GM19328 (cell line): Measurements from ENCODE around the gene HUNK.

Experiments
- ATAC-seq: cut with Tn5 transposase; IDR thresholded peaks from one replicate; pipeline ENCODE4 v1.9.1; 2021; ENCODE audit warnings: mild to moderate bottlenecking, moderate library complexity; ENCODE audit not compliant: unreplicated experiment

The HUNK gene

DNA sequence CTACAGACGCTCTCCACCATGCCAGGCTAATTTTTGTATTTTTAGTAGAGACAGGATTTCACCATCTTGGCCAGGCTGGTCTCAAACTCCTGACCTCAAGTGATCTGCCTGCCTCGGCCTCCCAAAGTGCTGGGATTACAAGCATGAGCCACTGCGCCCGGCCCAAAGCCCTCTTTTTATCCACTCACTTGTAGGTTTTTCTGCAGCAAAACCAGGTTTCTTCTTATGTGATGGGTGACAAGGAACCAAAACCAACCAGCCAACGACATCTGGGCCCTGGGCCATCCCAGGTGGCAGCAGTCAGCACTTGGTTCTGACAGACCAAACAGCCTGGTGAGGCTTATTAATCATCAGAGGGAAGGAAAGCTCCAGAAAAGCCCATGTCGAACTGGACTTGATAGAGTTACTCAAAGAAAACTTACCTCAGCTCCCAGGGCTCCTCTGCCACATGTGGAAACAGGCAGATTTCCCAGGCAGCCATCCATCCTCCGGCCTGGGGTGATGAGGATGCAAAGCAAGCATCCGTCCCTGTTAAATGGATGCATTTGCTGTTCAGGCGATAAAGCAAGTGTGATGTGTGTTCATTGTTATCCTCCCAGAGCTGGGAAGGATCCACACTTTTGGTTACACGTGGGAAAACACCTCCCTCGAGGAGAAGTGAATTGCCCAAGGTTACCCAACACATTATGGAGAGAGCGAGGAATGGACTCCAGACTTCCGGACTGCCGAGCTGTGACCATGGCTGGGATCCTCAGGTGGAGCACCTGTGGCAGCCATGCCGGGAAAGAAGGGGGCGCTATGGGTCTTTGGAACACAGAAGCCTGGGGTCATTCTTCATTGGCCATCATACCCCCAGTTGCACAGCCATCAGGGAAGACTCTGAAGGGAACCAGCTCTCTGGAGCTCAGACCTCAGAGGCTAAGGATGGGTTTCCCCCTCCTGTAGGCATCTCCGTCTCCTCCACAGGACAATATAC, 118.8 kb downstream of the HUNK start:
- no peak for ATAC-seq

DNA sequence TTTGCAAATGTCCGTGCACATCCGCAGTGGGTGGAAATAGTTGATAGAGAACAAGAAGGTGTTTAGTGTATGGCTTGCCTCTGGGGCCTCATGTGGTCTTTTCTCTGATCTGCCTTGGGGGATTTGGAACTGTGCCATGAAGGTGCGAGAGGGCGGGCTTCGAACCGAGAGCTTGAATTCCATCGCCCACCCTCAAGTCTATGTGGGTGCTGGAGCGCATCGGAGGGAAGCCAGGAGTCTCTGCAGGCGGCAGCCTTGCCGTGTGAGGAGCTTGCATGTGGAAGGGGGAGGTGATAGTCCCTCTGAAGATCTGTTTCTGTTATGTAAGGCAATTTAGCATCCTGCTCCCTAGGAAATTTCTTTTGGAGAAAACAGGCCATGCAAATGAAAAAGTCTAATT, 119.6 kb downstream of the HUNK start:
- no peak for ATAC-seq

DNA sequence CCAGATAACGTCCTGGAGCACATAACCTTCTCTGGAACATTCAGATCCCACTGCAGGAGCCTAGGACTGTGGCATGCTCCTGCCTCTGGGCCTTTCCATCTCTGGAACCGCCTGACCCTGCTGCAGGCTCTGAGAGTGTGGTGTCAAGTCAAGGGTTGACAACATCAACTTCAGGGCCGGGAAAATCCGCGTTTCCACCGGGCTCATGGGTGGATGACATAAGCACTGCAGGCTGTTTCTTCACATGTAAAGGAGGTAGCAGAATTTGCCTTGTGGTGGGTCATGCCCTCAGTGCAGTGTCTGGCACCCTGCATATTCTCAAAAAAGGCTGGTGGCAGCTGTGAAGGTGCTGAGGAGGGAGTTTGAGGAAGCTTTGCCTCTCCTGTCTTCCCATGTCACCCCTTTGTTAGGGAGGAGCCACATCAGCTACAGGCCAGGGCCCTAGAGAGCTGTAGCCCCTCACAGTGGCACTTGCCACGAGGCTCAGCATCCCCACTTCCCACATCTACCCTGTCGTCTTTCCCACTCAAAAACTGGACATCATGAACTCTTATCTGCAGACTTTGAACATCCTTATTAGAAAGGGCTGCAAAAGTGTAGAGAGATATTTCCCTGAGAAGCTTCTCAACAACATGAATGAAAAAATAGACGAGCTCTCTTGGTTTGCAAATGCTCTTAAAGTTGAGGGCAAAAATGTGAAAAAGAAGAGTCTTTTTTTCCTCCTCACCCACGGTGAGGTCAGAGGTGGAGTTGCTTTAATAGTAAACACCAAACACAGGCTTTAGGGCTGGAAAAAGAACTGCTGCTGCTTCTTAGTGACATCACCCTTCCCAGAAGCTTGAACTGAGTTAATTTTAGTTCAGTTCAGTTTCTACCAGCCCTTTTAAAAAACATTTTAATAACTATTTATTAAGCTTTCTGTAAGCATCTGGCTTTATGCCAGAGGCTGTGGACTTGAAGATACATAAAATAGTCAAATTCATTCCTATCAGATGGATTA, 121.3 kb downstream of the HUNK start:
- no peak for ATAC-seq

DNA sequence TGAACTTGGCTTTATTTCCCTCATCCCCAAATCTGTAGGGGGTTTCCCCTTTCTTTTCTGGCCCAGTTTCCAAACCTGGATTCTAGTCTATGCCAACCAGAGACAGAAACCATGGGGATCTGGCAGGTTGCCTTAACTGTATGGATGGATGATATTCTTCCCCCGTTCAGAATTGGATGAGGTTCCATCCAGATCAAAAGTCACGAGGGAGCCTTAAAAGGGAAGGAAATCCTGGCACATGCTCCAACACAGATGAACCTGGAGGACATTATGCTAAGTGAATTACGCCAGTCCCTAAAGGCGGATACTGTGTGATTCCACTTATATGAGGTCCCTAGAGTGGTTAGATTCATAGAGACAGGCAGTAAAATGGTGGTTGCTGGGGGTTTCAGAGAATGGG, 124.4 kb downstream of the HUNK start:
- no peak for ATAC-seq

DNA sequence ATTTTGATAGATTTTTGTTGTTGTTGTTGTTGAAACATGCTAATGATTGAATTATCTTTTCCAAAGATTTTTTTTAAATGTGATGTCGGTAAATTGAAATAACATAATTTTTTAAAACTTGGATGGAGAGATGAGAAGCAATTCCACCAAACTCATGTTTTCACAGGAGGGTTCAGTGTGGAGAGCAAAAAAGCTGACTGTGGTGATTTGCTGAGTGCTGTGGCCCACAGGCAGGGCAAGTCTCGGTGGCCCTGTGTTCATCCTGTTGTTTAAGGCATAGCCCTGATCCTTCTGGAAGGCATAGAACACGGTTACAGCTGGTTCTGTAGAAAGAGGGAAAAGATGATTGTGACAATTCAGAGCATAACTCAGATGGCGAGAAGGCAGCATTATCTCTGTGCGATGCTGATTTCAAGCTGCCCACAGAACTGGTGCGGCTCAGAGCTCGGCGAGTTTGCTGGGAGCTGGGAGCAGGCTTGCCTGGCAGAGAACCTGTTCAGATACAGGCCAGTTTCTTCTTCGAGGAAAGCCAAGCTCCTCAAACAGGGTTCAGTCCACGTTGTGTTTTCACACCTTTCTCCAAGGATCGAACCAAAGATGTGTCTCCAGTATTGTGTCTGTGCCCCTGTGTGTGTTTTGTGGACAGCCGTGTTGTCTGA, 127.1 kb downstream of the HUNK start:
- ATAC-seq = no peak

DNA sequence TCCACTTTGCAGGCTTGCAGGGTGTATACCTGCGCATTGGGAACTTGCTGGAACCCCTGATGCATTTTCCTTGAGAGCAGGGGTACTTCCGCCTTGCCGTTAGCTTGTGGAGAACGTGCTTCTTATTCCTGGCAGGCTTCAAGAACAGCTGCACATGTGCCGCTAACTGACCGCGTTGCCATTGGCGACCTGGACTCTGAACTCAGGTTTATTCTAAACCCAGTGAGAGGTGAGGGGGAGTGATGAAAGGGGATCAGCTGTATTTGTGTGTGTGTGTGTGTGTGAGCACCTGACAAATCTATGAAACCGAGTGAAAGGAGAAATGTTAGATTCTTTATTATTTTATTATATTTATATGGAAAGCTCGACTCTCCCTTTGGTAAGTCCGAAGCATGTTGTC, 128.6 kb downstream of the HUNK start:
- no peak for ATAC-seq

DNA sequence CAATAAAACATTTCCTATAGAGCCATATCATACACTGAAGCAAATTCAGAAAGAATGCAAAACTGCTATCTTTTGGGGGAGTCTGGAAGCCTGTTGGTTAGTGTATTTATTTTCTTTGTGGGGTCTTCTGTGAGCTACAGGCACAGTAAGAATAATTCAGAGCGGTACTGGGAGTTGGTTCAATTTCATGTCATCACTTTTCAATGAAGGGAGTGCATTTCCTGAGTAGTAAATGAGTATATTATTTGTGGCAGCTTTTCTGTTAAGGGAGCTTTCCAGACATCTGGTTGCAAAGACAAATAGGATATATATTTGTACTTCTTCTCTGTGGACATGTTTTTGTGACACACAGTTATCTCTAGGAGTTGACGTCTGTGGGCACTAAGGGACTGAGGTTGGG, 130.6 kb downstream of the HUNK start:
- no peak for ATAC-seq

DNA sequence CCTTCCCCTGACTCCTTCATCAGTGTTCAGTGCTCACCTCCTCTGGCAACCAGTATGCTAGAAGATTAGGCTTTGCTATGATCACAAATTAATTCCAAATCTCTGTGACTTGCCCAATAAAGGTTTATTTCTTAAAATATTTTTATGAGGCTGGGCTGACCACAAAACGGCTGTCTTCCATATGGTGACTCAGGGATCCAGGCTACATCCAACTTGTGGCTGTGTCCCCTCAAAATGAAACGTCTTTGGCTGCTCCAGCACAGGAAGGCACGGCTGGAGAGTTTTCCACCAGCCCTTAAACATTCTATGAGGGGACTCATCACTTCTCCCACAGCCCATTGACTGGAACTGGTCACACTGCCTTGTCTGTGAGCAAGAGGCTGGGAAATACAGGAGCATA, 131.5 kb downstream of the HUNK start:
- no peak for ATAC-seq

DNA sequence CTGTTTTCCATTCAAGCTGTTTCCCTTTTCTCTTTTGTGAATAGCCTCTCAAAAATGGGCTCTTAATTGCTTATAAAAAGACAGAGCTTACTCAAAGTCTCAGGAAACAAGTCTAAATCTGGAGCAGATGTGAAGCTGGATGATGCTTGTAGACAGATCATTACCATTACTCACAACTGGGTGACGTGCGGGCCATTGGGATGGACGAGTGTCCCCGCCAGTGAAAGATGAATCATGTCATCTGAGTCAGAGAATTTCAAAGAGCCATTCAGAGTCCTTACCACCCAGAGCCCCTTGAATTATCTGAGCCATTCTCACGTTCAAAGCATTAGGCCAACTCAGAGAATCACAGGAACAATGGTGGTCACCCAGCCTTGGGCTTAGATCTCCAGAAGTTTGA, 134.6 kb downstream of the HUNK start:
- ATAC-seq = no peak

DNA sequence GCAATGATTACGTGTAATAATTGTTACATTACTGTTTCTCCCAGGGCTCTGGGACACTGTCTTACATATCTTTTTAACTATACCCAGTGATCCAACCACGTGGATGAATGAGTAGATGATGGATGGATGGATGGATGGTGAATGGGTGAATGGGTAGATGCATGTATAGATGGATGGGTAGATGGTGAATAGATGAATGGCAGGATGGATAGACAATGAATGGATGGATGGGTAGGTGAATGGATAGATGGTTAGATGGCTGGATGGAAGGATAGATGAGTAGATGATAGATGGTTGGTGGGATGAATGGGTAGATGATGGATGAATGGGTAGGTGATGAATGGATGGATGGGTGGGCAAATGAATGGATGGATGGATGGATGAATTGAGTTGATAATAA, 135.9 kb downstream of the HUNK start:
- no peak for ATAC-seq

DNA sequence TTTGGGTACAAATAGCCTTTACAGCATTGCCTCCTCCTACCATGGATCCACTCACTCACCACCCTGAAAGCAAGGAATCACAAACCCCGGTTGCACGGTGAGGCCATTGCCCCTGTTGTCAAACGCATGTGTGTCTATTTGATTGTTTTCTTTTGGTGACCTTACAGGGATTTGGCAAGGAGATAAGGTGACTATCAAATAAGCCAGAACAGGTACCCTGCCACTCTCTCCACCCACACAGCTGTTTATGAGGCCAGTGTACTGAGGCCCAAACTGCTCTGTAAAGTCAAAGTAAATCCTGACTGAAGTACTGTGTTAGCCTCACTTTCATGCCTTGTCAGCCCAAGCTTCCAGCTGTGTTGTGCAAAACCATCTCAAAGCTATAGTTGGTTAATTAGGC, 136.4 kb downstream of the HUNK start:
- no peak for ATAC-seq

DNA sequence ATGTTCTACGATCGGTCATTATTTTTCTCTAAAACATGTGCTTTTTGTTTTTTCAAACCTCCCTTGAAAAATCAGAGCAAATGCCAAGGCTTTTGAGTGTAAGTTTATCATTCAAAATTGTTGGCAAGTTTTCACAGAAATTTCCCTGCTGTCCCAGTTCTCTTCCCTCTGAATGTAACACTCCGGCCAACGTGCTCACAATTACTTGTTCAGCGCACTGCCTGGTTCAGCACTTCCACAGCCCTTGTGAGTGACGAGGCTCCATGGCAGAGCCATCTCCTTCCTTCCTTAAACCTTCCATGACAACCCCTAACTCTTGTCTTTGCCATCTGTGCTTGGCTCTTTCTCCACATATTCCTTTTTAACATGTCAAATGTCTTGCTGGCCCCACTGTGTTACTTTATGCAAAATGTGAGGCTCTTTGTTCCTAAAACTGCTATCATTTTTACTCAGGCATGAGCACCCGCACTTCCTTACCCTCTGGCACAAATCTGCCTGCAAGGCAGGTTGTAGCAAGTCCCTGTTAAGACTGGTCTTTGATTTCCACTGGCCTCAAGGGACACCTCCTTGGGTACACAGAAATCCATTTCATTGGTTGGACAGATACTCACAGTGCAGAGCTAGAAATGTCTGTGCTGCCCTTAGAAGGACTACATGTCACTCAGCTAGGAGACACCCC, 142.8 kb downstream of the HUNK start:
- ATAC-seq = peak; percentile 55

DNA sequence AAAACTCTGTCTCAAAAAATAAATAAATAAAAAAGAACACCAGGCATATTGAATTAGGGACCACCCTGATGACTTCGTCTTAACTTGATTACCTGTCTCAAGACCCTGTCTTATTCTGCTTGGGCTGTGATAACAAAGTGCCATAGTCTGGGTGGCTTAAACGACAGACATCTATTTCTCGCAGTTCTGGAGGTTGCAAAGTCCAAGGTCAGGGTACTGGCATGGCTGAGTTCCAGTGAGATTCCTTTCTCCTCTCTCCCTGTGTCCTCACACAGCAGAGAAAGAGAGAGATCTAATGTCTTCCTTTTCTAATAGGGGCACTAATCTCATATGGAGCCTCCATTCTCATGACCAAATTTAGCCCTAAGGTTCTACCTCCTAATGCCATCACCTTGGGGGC, 145.6 kb downstream of the HUNK start:
- ATAC-seq = no peak

DNA sequence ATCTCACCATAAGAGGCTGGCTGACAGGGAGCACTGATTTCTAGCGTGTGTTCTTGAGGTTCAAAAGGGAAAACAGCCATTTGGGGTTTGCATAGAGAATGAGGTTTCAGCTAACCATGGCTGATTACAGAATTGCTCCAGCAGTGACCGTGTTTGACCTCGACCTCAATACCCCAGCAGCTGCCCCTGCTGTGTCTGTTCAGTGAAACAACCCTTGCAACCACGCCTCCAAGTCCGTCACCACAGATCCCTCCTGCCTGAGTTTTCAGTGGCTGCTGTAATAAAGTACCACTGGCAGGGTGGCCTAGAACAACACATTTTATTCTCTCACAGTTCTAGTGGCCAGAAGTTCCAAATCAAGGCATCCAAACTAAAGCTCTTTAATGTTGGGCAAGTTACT, 147.7 kb downstream of the HUNK start:
- no peak for ATAC-seq

DNA sequence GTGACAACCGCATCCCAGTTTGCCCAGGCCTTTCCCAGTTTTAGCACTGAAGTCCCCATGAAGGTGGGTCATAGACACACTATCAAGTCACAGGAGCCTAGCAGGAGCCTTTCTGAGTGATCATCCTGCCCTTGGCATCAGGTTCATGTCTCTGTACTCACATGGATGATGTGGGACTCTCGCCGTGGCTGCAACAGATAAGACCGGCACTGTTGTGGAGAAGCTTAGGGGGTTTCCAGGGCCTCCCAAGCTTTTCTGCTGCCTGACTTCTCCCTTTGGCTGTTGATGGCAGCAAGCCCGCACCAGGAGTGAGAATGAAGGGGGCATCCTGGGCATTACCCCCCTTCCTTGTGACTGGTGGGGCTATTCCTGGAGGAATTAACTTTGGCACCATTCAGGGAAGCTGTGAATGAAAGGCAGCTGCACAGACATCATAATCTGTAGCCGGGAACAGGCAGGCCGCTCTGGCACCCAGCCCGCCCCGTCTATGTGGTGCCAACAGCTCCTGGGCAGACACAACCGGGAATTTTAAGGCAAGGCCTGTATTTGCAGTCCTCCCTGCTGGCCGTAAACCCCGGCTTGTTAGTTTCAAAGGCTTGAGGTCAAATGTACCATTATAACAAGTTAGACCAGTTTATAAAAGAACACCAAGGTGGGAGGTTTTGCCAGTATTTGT, 148.6 kb downstream of the HUNK start:
- no peak for ATAC-seq

DNA sequence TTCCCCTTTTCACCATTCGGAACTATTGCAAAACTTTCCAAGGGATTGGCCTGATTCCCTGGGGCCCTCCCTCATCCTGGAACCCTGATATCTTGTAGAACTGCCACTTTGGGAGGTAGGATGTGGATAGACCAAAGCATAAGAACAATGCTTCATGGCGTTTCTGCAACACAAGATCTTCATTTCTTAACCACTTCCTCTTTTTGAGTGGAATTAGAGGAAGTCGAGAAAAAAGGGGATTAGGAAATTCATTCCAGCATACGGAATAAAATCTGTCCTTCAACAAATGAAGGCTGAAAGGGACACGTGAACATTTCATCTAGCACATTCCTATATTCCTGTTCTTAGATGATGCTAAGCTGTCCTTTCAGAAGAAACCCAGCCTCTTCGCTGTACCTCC, 149.3 kb downstream of the HUNK start:
- no peak for ATAC-seq

DNA sequence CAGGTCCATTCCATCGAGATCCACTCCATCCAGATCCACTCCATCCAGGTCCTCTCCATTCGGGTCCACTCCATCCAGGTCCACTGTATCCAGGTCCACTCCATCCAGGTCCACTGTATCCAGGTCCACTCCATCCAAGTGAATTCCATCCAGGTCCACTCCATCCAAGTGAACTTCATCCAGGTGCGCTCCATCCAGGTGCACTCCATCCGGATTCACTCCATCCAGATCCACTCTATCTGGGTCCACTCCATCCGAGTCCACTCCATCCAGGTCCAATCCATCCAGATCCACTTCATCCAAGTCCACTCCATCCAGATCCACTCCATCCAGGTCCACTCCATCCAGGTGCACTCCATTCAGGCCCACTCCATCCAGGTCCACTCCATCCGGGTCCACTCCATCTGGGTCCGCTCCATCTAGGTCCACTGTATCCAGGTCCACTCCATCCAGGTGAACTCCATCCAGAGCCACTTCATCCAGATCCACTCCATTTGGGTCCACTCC, 157.4 kb downstream of the HUNK start:
- ATAC-seq = no peak

DNA sequence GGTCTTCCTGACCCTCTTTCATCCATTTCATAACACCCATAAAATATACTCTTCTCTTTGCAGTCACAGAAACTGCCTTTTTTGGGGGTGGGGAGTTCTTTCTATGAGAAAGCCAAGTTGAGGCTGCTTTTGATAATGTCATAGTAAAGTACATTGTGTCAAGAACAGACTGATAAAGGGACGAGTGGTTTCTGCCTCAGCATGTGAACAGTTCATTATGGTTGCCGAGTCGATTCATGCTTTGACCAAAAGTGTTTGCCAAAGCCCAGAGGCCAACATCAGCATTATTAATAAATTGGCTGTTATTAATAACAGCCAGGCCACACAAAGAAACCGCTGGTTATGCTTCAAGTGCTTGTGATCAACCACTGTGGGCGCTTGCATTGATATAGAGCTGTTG, 162.0 kb downstream of the HUNK start:
- ATAC-seq = no peak

DNA sequence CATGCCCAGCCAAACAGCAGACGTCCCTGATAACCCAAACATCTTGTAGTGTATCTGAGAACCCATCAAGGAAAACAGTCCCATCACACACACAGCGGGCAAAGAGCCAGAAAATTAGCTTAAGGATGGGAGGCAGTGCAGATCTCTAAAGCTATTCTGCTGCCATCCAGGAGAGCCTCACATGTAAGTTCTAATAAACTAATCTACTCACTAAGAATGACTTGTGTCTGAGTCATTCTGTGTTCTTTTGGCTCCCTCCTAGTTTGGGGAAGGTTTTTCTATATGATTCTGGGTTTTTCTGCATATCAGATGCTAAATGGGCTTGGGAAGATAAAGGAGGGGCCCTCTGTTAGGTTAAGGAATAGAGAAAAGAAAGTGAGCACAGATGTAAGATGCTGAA, 162.8 kb downstream of the HUNK start:
- no peak for ATAC-seq

DNA sequence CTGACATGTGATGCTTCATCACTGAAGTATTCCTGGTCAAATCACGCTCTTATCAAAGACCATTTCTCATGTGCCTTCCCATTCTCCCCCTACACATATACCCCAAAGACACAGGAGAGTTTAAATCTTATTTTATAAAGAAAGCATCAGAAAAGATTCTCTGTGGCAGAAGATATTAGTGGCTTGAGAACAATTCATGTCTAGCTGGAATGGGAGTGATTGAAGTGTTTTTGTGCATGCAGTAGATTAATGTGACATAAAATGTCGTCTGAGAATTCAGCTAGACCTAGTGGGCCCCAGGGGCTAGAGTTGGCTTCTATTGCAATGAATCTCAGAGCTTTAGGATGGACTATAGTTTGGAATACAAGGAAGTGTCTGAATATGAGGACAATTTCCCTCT, 163.9 kb downstream of the HUNK start:
- no peak for ATAC-seq
